H9 (cell line): ENCODE results near the gene ACSL6. TPM values are rescaled to one million over a fixed set of nuclear protein-coding genes. Genes with fewer than 3 reads are reported as not detected.

Experiments
- DNase-seq: peaks from one replicate; pipeline ENCODE4 v3.0.0-alpha.2; 2017
- H2AFZ ChIP-seq: one replicate; pipeline ENCODE4 v1.6.1; 2013; ENCODE audit warnings: mild to moderate bottlenecking, low read length, control low read depth, moderate library complexity
- H2AK5ac ChIP-seq: 2 replicates; pipeline ENCODE4 v1.6.1; 2013; ENCODE audit warnings: low read length, control low read depth, mixed read lengths; ENCODE audit not compliant: insufficient read length
- H2BK120ac ChIP-seq: one replicate; pipeline ENCODE4 v1.6.1; 2013; ENCODE audit warnings: low read depth, mild to moderate bottlenecking, low read length, control low read depth, inconsistent platforms; ENCODE audit not compliant: poor library complexity, severe bottlenecking
- H2BK12ac ChIP-seq: 2 replicates; pipeline ENCODE4 v1.6.1; 2013; ENCODE audit warnings: low read length, control low read depth, mixed read lengths, low read depth; ENCODE audit not compliant: insufficient read length
- H2BK15ac ChIP-seq: 2 replicates; pipeline ENCODE4 v1.6.1; 2013; ENCODE audit warnings: low read depth, low read length, control low read depth
- H2BK20ac ChIP-seq: one replicate; pipeline ENCODE4 v1.6.1; 2013; ENCODE audit warnings: low read depth, mild to moderate bottlenecking, low read length, control low read depth, inconsistent platforms; ENCODE audit not compliant: poor library complexity, severe bottlenecking
- H2BK5ac ChIP-seq: 2 replicates; pipeline ENCODE4 v1.6.1; 2013; ENCODE audit warnings: low read length, control low read depth, mixed read lengths; ENCODE audit not compliant: insufficient read length
- H3K14ac ChIP-seq: 2 replicates; pipeline ENCODE4 v1.6.1; 2013; ENCODE audit warnings: low read length, control low read depth; ENCODE audit not compliant: insufficient read depth
- H3K18ac ChIP-seq: 2 replicates; pipeline ENCODE4 v1.6.1; 2013; ENCODE audit warnings: low read depth, mild to moderate bottlenecking, mixed read lengths, low read length, control low read depth; ENCODE audit not compliant: insufficient read length
- H3K23ac ChIP-seq: 2 replicates; pipeline ENCODE4 v1.6.1; 2013; ENCODE audit warnings: low read length, control low read depth, mixed read lengths, low read depth; ENCODE audit not compliant: insufficient read length
- H3K23me2 ChIP-seq: 2 replicates; pipeline ENCODE4 v1.6.1; 2013; ENCODE audit warnings: low read depth, mild to moderate bottlenecking, mixed read lengths, low read length, control low read depth; ENCODE audit not compliant: insufficient read length, poor library complexity, severe bottlenecking
- H3K27ac ChIP-seq: 2 replicates; pipeline ENCODE4 v1.5.1; 2013; ENCODE audit warnings: low read length, control low read depth, mixed read lengths, low read depth; ENCODE audit not compliant: insufficient read length
- H3K27me3 ChIP-seq: 2 replicates; pipeline ENCODE4 v1.6.1; 2013; ENCODE audit warnings: low read length, control low read depth, inconsistent platforms; ENCODE audit not compliant: insufficient read depth
- H3K4ac ChIP-seq: 2 replicates; pipeline ENCODE4 v1.6.1; 2013; ENCODE audit warnings: low read depth, mild to moderate bottlenecking, control low read depth, inconsistent platforms, low read length, moderate library complexity
- H3K4me1 ChIP-seq: 2 replicates; pipeline ENCODE4 v1.6.1; 2013; ENCODE audit warnings: low read length, control low read depth, inconsistent platforms; ENCODE audit not compliant: insufficient read depth
- H3K4me2 ChIP-seq: 2 replicates; pipeline ENCODE4 v1.6.1; 2013; ENCODE audit warnings: low read length, control low read depth, mixed read lengths; ENCODE audit not compliant: insufficient read length, insufficient read depth
- H3K56ac ChIP-seq: 2 replicates; pipeline ENCODE4 v1.6.1; 2013; ENCODE audit warnings: low read depth, mild to moderate bottlenecking, mixed read lengths, low read length, control low read depth; ENCODE audit not compliant: insufficient read length
- H3K79me1 ChIP-seq: 2 replicates; pipeline ENCODE4 v1.6.1; 2013; ENCODE audit warnings: low read depth, mild to moderate bottlenecking, moderate library complexity, low read length, control low read depth, inconsistent platforms; ENCODE audit not compliant: insufficient read depth, poor library complexity, severe bottlenecking
- H3K79me2 ChIP-seq: 2 replicates; pipeline ENCODE4 v1.6.1; 2013; ENCODE audit warnings: low read length, control low read depth, inconsistent platforms; ENCODE audit not compliant: insufficient read depth
- H3K9ac ChIP-seq: 2 replicates; pipeline ENCODE4 v1.6.1; 2013; ENCODE audit warnings: low read length, control low read depth, mixed read lengths; ENCODE audit not compliant: insufficient read length; ENCODE audit errors: extremely low read depth
- H3K9me3 ChIP-seq: one replicate; pipeline ENCODE4 v1.6.1; 2013; ENCODE audit warnings: low read depth, low read length, inconsistent platforms; ENCODE audit not compliant: control insufficient read depth
- H3T11ph ChIP-seq: one replicate; pipeline ENCODE4 v1.6.1; 2013; ENCODE audit warnings: mild to moderate bottlenecking, low read length, control low read depth, inconsistent platforms
- H4K20me1 ChIP-seq: one replicate; pipeline ENCODE4 v1.6.1; 2013; ENCODE audit not compliant: control insufficient read depth, insufficient read length, insufficient read depth
- H4K5ac ChIP-seq: 2 replicates; pipeline ENCODE4 v1.6.1; 2013; ENCODE audit warnings: low read depth, mild to moderate bottlenecking, mixed read lengths, low read length, control low read depth; ENCODE audit not compliant: insufficient read length
- H4K8ac ChIP-seq: replicated peaks from 2 replicates; pipeline ENCODE4 v1.6.1; 2013; ENCODE audit warnings: low read length, control low read depth, mixed read lengths, low read depth; ENCODE audit not compliant: insufficient read length
- H4K91ac ChIP-seq: 2 replicates; pipeline ENCODE4 v1.6.1; 2013; ENCODE audit warnings: low read depth, mild to moderate bottlenecking, moderate library complexity, mixed read lengths, low read length, control low read depth; ENCODE audit not compliant: insufficient read length
- H3K27ac Mint-ChIP-seq, 3 experiments: 2 replicates in 2 of 3; 3 replicates in 1 of 3; pipeline ENCODE4 v1.8.0; 2020 to 2021; ENCODE audit warnings: mixed read lengths in 3 of 3, mild to moderate bottlenecking in 1 of 3, moderate library complexity in 1 of 3
- H3K27me3 Mint-ChIP-seq: 2 replicates; pipeline ENCODE4 v1.8.0; 2021; ENCODE audit warnings: low read depth, mild to moderate bottlenecking, moderate library complexity, mixed read lengths
- H3K36me3 Mint-ChIP-seq, 3 experiments: 2 replicates in 2 of 3; 3 replicates in 1 of 3; pipeline ENCODE4 v1.8.0; 2020 to 2021; ENCODE audit warnings: low read depth in 3 of 3, mixed read lengths in 3 of 3; ENCODE audit not compliant: insufficient read depth in 1 of 3
- H3K4me1 Mint-ChIP-seq, 2 experiments: 2 replicates each; pipeline ENCODE4 v1.8.0; 2020; ENCODE audit warnings: mixed read lengths in 2 of 2
- H3K4me3 Mint-ChIP-seq, 2 experiments: 2 replicates in 1 of 2; 3 replicates in 1 of 2; pipeline ENCODE4 v1.8.0; 2020 to 2021; ENCODE audit warnings: mild to moderate bottlenecking in 2 of 2, mixed read lengths in 2 of 2, moderate library complexity in 1 of 2
- H3K9me3 Mint-ChIP-seq, 2 experiments: 2 replicates in 1 of 2; 3 replicates in 1 of 2; pipeline ENCODE4 v1.8.0; 2020; ENCODE audit warnings: mild to moderate bottlenecking in 2 of 2, mixed read lengths in 2 of 2, moderate library complexity in 1 of 2
- CTCF ChIP-seq: fragments of 200-600 bp; sonication (generic); conservative IDR thresholded peaks from 3 replicates; pipeline ENCODE4 v1.8.0; 2021; ENCODE audit warnings: antibody characterized with exemption, mild to moderate bottlenecking
- WGBS: extraction: QIAGEN DNeasy Blood & Tissue Kit; methylation state at CpG from one replicate; pipeline ENCODE4 v1.1.7; 2013; ENCODE audit warnings: missing lambda C conversion rate, low lambda C conversion rate, mixed read lengths; ENCODE audit not compliant: insufficient read length; ENCODE audit errors: extremely low coverage; 5-methylcytosine and 5-hydroxymethylcytosine counted together
- total RNA-seq: library from RNA; stranded (reverse); gene quantifications from 2 replicates; pipeline ENCODE4 v1.2.1, GENCODE V29; 2021

ACSL6 gene
- total RNA-seq, 1 experiment from 2014 or later, result 1.6 TPM

DNA sequence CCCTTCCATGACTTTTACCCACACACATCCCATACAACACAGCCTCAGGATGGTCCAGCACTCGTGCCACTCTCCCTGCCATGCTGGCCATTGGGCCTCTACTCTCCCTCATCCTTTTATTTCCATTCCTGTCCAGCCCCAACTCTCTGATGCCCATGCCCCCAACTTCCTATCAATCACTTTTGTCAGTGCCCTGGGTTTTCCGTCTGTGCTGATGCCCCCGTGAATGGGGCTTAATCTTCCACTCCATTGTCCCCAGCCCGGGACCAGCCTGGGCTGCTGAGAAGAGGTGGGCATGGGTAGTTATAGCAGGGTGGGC is 12.6 kb upstream of the ACSL6 start:
- Histone ChIP-seq H2BK20ac (no peak overlapping the region), H3K23me2 (no peaks in the 10 kb centered on the region), H2AFZ (no peak overlapping the region), H3K4ac (no peak overlapping the region), H3K9ac (no peak overlapping the region), H3K27ac (no peak overlapping the region), H3K4me1 (no peaks in the 10 kb centered on the region), H3K79me1 (no peaks in the 10 kb centered on the region), H2AK5ac (no peak overlapping the region), H2BK12ac (no peak overlapping the region), H3K23ac (no peak overlapping the region), H4K20me1 (no peaks in the 10 kb centered on the region), H3K18ac (no peak overlapping the region), H3K14ac (no peak overlapping the region), H3K56ac (no peak overlapping the region), H3T11ph (no peak overlapping the region), H4K5ac (no peak overlapping the region), H2BK15ac (no peak overlapping the region), H4K91ac (no peak overlapping the region), H2BK5ac (no peak overlapping the region), H3K4me2 (no peak overlapping the region), H3K27me3 (no peaks in the 10 kb centered on the region), H4K8ac (no peak overlapping the region), H3K79me2 (no peaks in the 10 kb centered on the region), H2BK120ac (no peak overlapping the region), H3K9me3 (no peaks in the 10 kb centered on the region)
- DNase-seq, result no peak
- Mint-ChIP-seq H3K36me3 (no peaks in the 10 kb centered on the region), H3K9me3 (no peaks in the 10 kb centered on the region), H3K27ac (no peak overlapping the region), H3K27me3 (peaks cover 4% of the 10 kb centered on the region; the same call in 1 of the 2 replicates), H3K4me3 (no peak overlapping the region), H3K4me1 (no peaks in the 10 kb centered on the region)
- TF ChIP-seq CTCF, result no peak
- WGBS, result no CpG with 5 or more reads among the region's 4 CpGs
